HG03442 (cell line): Measurements from ENCODE around the gene C19orf38.
A peak's percentile ranks its signal among the peaks of the same experiment; 100 is the strongest.
"Not testable (repeated sequence)": the region's sequence is repeated elsewhere in the genome, so short reads cannot be mapped to it uniquely, and the experiment has no call there.

ENCODE experiments used
- ATAC-seq: cut with Tn5 transposase; IDR thresholded peaks from one replicate; pipeline ENCODE4 v1.9.1; 2021; ENCODE audit warnings: mild to moderate bottlenecking, moderate library complexity; ENCODE audit not compliant: unreplicated experiment

The C19orf38 gene

GRCh38 chr19:10846500-10847202, 1.6 kb upstream of the C19orf38 start:
- ATAC-seq = no peak

GRCh38 chr19:10850631-10851030, 2.4 kb downstream of the C19orf38 start:
- ATAC-seq = no peak

GRCh38 chr19:10852098-10852800, 4.0 kb downstream of the C19orf38 start:
- ATAC-seq = no peak

GRCh38 chr19:10852941-10853340, 4.7 kb downstream of the C19orf38 start:
- ATAC-seq = no peak

- no peak for ATAC-seq
These were observed 6.3 kb downstream of the C19orf38 start for GRCh38 chr19:10854350-10855089.

GRCh38 chr19:10855879-10856522, 7.8 kb downstream of the C19orf38 start:
- no peak for ATAC-seq

- not testable (repeated sequence) for ATAC-seq
These were observed 8.7 kb downstream of the C19orf38 start for GRCh38 chr19:10856899-10857298.

- no peak for ATAC-seq
These were observed 10.1 kb downstream of the C19orf38 start for GRCh38 chr19:10858204-10858828.

- no peak for ATAC-seq
These were observed 13.0 kb downstream of the C19orf38 start for GRCh38 chr19:10861103-10861651.

- no peak for ATAC-seq
These were observed 14.4 kb downstream of the C19orf38 start for GRCh38 chr19:10862561-10863106.

- ATAC-seq = no peak
These were observed 15.0 kb downstream of the C19orf38 start for GRCh38 chr19:10863107-10863717.

GRCh38 chr19:10864538-10864899, 16.3 kb downstream of the C19orf38 start:
- no peak for ATAC-seq

- ATAC-seq = no peak
These were observed 18.3 kb downstream of the C19orf38 start for GRCh38 chr19:10866495-10866894.

GRCh38 chr19:10868872-10869547, 20.8 kb downstream of the C19orf38 start:
- no peak for ATAC-seq

- not testable (repeated sequence) for ATAC-seq
These were observed 21.7 kb downstream of the C19orf38 start for GRCh38 chr19:10869872-10870311.

GRCh38 chr19:10870501-10870954, 22.3 kb downstream of the C19orf38 start:
- ATAC-seq = no peak

GRCh38 chr19:10870955-10871603, 22.9 kb downstream of the C19orf38 start, which contains the start of gene CARM1:
Gene CARM1, plus strand, starts transcription at chr19:10871553. Its CDS starts 150 bp downstream, at chr19:10871703.
- peak; percentile 73 for ATAC-seq
